ENCODE data around the gene LGALS9. TPM values are rescaled to one million over a fixed set of nuclear protein-coding genes. Genes with fewer than 3 reads are reported as not detected.
A peak's percentile ranks its signal among the peaks of the same experiment; 100 is the strongest.
"Not testable (repeated sequence)": the region's sequence is repeated elsewhere in the genome, so short reads cannot be mapped to it uniquely, and the experiment has no call there.

The LGALS9 gene
- total and polyA plus RNA-seq, 5 donors from 2014 or later: 38.3 to 122 (median 41.0) TPM

DNA sequence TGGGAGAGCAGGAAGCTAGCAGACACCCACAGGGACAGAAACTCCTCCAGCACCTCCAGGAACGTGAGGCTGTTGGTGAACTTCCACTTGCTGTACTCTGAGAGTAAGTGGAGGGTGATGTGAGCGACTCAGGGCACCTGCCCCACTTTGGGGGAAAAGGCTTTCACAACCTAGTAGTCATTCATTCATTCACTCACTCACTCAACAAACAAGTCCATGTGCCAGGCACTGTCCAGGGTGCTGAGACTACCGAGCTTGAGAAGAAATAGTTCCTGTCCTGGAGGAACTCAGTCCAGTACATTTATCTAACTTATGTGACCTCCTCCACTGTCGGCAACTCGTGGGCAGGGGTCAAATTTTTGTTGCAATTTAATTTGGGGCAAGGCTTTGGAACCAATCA lies 26.6 kb downstream of the LGALS9 start:
- Histone ChIP-seq H3K27me3 (ENCODE audit: control insufficient read depth, insufficient read depth, low read length) (no peaks in the 10 kb centered on the region), H3K4me1 (ENCODE audit: control insufficient read depth, insufficient read depth, low read length, poor library complexity, severe bottlenecking) (peaks cover 7% of the 10 kb centered on the region), H3K36me3 (ENCODE audit: control insufficient read depth, insufficient read depth, low read length) (no peaks in the 10 kb centered on the region), H3K9me3 (ENCODE audit: control insufficient read depth in 2 of 2, low read length in 2 of 2) (no peaks in the 10 kb centered on the region), H3K27ac (ENCODE audit: insufficient read depth, low read length, poor library complexity, severe bottlenecking) (no peak overlapping the region), H3K4me3 (ENCODE audit: low read depth, low read length) (no peak overlapping the region)
- ATAC-seq (ENCODE audit: low read depth in 2 of 2) (no peak), DNase-seq (no peak)
- H3K4me3 Mint-ChIP-seq: no peak overlapping the region
- no peaks in the 10 kb centered on the region for H3K9me3 Mint-ChIP-seq
- H3K27ac Mint-ChIP-seq: no peak overlapping the region
- H3K27me3 Mint-ChIP-seq: no peaks in the 10 kb centered on the region
- H3K4me1 Mint-ChIP-seq: peaks cover 0 to 8% (median 4%) of the 10 kb centered on the region in 4 donors
- H3K36me3 Mint-ChIP-seq: no peaks in the 10 kb centered on the region

DNA sequence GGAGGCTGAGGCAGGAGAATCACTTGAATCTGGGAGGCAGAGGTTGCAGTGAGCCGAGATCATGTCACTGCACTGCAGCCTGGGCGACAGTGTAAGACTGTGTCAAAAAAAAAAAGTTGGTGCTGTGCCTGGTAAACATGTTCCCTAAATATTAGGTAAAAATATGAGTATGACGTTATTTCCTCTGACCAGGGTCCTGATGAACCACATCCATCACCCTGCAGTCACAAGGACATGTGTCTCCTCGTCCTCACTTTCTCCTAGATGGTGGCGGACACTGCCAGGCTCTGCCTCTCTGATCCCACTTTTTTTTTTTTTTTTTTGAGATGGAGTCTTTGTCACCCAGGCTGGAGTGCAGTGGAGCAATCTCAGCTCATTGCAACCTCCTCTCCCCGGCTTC lies 28.7 kb downstream of the LGALS9 start:
- Histone ChIP-seq H3K27ac (ENCODE audit: insufficient read depth, low read length, poor library complexity, severe bottlenecking) (no peak overlapping the region), H3K4me1 (ENCODE audit: control insufficient read depth, insufficient read depth, low read length, poor library complexity, severe bottlenecking) (peaks cover 3% of the 10 kb centered on the region), H3K4me3 (ENCODE audit: low read depth, low read length) (no peak overlapping the region), H3K36me3 (ENCODE audit: control insufficient read depth, insufficient read depth, low read length) (no peaks in the 10 kb centered on the region), H3K9me3 (ENCODE audit: control insufficient read depth in 2 of 2, low read length in 2 of 2) (no peaks in the 10 kb centered on the region), H3K27me3 (ENCODE audit: control insufficient read depth, insufficient read depth, low read length) (no peaks in the 10 kb centered on the region)
- Mint-ChIP-seq H3K27ac (no peak overlapping the region), H3K9me3 (no peaks in the 10 kb centered on the region), H3K4me1 (peaks cover 0 to 5% (median 3%) of the 10 kb centered on the region in 4 donors), H3K4me3 (no peak overlapping the region), H3K36me3 (no peaks in the 10 kb centered on the region), H3K27me3 (no peaks in the 10 kb centered on the region)
- DNase-seq: no peak
- ATAC-seq (ENCODE audit: low read depth in 2 of 2): no peak

DNA sequence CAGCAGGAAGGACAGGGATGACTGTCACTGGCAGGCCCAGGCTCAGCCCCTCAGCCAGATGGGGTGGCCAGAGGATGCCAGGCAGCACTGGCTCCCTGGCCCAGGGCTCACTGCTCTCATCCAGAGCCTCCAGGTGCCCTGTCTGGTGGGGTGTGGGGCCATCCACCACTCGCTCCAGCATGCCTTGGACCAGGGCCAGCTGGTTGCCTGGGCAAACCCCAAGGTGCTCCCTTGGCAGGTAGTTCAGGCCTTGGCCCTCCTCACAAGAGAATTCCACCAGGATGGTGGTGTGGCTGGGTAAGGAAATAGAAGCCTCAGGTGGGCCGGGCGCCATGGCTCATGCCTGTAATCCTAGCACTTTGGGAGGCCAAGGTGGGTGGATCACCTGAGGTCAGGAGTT lies 29.4 kb downstream of the LGALS9 start:
- DNase-seq (no peak), ATAC-seq (ENCODE audit: low read depth in 2 of 2) (no peak)
- Histone ChIP-seq H3K9me3 (ENCODE audit: control insufficient read depth in 2 of 2, low read length in 2 of 2) (no peaks in the 10 kb centered on the region), H3K4me3 (ENCODE audit: low read depth, low read length) (no peak overlapping the region), H3K27me3 (ENCODE audit: control insufficient read depth, insufficient read depth, low read length) (no peaks in the 10 kb centered on the region), H3K27ac (ENCODE audit: insufficient read depth, low read length, poor library complexity, severe bottlenecking) (no peak overlapping the region), H3K4me1 (ENCODE audit: control insufficient read depth, insufficient read depth, low read length, poor library complexity, severe bottlenecking) (no peaks in the 10 kb centered on the region), H3K36me3 (ENCODE audit: control insufficient read depth, insufficient read depth, low read length) (no peaks in the 10 kb centered on the region)
- no peaks in the 10 kb centered on the region for H3K36me3 Mint-ChIP-seq
- no peaks in the 10 kb centered on the region for H3K9me3 Mint-ChIP-seq
- no peak overlapping the region for H3K4me3 Mint-ChIP-seq
- peaks cover 0 to 3% (median 0%) of the 10 kb centered on the region in 4 donors for H3K4me1 Mint-ChIP-seq
- H3K27me3 Mint-ChIP-seq: no peaks in the 10 kb centered on the region
- no peak overlapping the region for H3K27ac Mint-ChIP-seq

DNA sequence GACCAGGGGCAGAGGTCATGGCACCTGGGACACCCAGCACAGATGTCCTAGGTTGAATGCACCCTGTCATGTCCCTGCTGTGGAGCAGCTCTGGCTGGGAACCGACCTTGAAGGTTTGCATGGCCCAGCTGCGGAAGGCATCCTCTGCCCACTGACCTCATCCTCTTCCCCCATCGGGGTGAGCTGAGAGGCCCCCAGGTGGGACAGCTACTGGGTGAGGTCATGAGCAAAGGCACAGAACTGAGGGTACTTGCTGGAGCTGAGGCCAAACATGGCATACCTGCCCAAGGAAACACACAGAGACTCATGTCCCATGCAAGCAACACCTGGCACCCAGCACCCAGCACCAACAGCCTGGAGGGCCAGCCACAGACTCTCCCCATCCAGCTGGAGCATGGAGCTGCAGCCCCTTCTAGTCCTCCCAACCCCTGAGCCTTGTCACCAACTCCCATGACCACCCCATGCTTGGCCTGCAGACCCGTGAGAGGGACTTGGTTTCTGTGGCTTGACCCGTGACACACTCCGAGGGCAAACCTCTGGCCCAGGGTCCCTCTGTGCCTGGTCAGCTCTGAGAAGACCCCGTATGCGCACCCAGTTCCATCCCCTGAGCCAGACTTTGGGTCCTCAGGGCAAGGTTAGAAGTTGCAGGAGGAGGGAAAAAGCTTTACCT lies 33.1 kb downstream of the LGALS9 start:
- peak overlapping the region in 1 of 3 donors; percentile 52 for H3K27ac Mint-ChIP-seq
- no peak overlapping the region for H3K4me3 Mint-ChIP-seq
- no peaks in the 10 kb centered on the region for H3K36me3 Mint-ChIP-seq
- no peak for DNase-seq
- Histone ChIP-seq H3K4me1 (ENCODE audit: control insufficient read depth, insufficient read depth, low read length, poor library complexity, severe bottlenecking) (no peaks in the 10 kb centered on the region), H3K27ac (ENCODE audit: insufficient read depth, low read length, poor library complexity, severe bottlenecking) (no peak overlapping the region), H3K4me3 (ENCODE audit: low read depth, low read length) (no peak overlapping the region), H3K27me3 (ENCODE audit: control insufficient read depth, insufficient read depth, low read length) (no peaks in the 10 kb centered on the region), H3K36me3 (ENCODE audit: control insufficient read depth, insufficient read depth, low read length) (no peaks in the 10 kb centered on the region), H3K9me3 (ENCODE audit: control insufficient read depth in 2 of 2, low read length in 2 of 2) (no peaks in the 10 kb centered on the region)
- H3K27me3 Mint-ChIP-seq: no peaks in the 10 kb centered on the region
- H3K4me1 Mint-ChIP-seq: no peaks in the 10 kb centered on the region
- H3K9me3 Mint-ChIP-seq: no peaks in the 10 kb centered on the region
- ATAC-seq (ENCODE audit: low read depth in 2 of 2): no peak

DNA sequence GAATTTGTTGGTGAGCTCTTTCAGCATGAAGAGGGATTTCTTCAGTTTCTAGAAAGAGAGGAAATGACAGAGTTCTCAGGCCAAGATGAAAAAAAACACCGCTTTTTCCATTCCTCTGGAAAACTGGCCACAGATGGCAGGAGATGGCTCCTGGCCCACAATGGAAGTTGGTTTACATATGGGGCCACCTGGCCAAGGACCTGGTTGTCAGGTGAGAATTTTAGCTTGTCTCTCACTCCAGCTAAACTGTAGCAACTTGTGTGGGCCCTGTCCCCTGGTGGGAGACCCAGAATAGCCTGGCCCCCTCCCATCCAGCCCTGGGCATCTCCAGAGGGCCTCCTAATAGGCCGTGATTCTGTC lies 33.6 kb downstream of the LGALS9 start:
- Histone ChIP-seq H3K4me3 (ENCODE audit: low read depth, low read length) (no peak overlapping the region), H3K27ac (ENCODE audit: insufficient read depth, low read length, poor library complexity, severe bottlenecking) (no peak overlapping the region), H3K27me3 (ENCODE audit: control insufficient read depth, insufficient read depth, low read length) (no peaks in the 10 kb centered on the region), H3K4me1 (ENCODE audit: control insufficient read depth, insufficient read depth, low read length, poor library complexity, severe bottlenecking) (no peaks in the 10 kb centered on the region), H3K9me3 (ENCODE audit: control insufficient read depth in 2 of 2, low read length in 2 of 2) (no peaks in the 10 kb centered on the region), H3K36me3 (ENCODE audit: control insufficient read depth, insufficient read depth, low read length) (no peaks in the 10 kb centered on the region)
- H3K27ac Mint-ChIP-seq: no peak overlapping the region
- no peaks in the 10 kb centered on the region for H3K4me1 Mint-ChIP-seq
- no peak overlapping the region for H3K4me3 Mint-ChIP-seq
- H3K27me3 Mint-ChIP-seq: no peaks in the 10 kb centered on the region
- DNase-seq: no peak
- H3K36me3 Mint-ChIP-seq: no peaks in the 10 kb centered on the region
- no peaks in the 10 kb centered on the region for H3K9me3 Mint-ChIP-seq
- ATAC-seq (ENCODE audit: low read depth in 2 of 2): no peak

DNA sequence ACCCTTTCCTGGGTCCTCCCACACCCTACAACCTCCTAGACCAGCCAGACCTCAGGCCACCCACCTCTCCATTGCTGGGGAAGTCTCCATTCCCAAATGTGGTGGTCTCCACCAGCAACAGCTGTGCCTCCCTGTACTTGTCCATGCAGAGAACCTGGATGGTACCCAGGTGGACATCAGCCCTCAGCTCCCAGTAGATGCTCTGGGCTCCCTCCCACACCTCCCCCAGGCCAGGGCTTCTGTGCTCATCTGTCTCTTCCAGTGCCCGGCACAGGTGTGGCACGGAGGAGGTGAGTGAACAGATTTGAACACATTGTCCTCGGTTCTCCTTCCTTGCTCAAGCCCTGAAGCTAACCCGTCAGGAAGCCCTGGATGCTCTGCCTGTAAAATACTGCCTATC lies 34.6 kb downstream of the LGALS9 start:
- Mint-ChIP-seq H3K27me3 (no peaks in the 10 kb centered on the region), H3K36me3 (no peaks in the 10 kb centered on the region), H3K9me3 (no peaks in the 10 kb centered on the region), H3K4me3 (no peak overlapping the region), H3K27ac (no peak overlapping the region), H3K4me1 (no peaks in the 10 kb centered on the region)
- Histone ChIP-seq H3K9me3 (ENCODE audit: control insufficient read depth in 2 of 2, low read length in 2 of 2) (no peaks in the 10 kb centered on the region), H3K4me1 (ENCODE audit: control insufficient read depth, insufficient read depth, low read length, poor library complexity, severe bottlenecking) (no peaks in the 10 kb centered on the region), H3K27ac (ENCODE audit: insufficient read depth, low read length, poor library complexity, severe bottlenecking) (no peak overlapping the region), H3K4me3 (ENCODE audit: low read depth, low read length) (no peak overlapping the region), H3K27me3 (ENCODE audit: control insufficient read depth, insufficient read depth, low read length) (no peaks in the 10 kb centered on the region), H3K36me3 (ENCODE audit: control insufficient read depth, insufficient read depth, low read length) (no peaks in the 10 kb centered on the region)
- ATAC-seq (ENCODE audit: low read depth in 2 of 2): no peak
- DNase-seq: no peak

DNA sequence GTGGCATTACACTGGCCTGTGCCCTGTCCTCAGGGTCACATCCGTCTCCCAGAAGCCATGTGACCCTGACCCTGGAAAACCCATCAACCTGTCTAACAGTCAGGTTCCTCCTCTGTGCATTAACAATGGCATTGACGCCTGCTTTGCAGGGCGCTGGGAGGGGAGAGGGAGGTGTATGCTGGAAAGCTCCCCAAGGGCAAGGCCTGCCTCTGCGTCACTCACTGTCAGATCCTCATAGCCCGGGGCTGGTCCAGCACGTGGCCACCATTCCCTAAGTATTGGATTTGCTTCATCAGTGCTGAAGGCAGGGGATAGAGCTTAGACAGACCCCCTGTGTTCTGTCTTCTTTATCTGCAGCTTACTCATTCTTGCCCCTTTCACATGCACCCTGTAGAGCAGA lies 35.3 kb downstream of the LGALS9 start:
- not testable (repeated sequence) for H3K9me3 ChIP-seq (ENCODE audit: control insufficient read depth in 2 of 2, low read length in 2 of 2); DNase-seq; H3K4me1 Mint-ChIP-seq; H3K4me1 ChIP-seq (ENCODE audit: control insufficient read depth, insufficient read depth, low read length, poor library complexity, severe bottlenecking); H3K36me3 ChIP-seq (ENCODE audit: control insufficient read depth, insufficient read depth, low read length); H3K27me3 Mint-ChIP-seq; ATAC-seq (ENCODE audit: low read depth in 2 of 2); H3K9me3 Mint-ChIP-seq; H3K36me3 Mint-ChIP-seq; H3K27me3 ChIP-seq (ENCODE audit: control insufficient read depth, insufficient read depth, low read length); H3K4me3 Mint-ChIP-seq; H3K4me3 ChIP-seq (ENCODE audit: low read depth, low read length); H3K27ac ChIP-seq (ENCODE audit: insufficient read depth, low read length, poor library complexity, severe bottlenecking)
- H3K27ac Mint-ChIP-seq: peak overlapping the region in 1 of 3 donors; percentile 32

DNA sequence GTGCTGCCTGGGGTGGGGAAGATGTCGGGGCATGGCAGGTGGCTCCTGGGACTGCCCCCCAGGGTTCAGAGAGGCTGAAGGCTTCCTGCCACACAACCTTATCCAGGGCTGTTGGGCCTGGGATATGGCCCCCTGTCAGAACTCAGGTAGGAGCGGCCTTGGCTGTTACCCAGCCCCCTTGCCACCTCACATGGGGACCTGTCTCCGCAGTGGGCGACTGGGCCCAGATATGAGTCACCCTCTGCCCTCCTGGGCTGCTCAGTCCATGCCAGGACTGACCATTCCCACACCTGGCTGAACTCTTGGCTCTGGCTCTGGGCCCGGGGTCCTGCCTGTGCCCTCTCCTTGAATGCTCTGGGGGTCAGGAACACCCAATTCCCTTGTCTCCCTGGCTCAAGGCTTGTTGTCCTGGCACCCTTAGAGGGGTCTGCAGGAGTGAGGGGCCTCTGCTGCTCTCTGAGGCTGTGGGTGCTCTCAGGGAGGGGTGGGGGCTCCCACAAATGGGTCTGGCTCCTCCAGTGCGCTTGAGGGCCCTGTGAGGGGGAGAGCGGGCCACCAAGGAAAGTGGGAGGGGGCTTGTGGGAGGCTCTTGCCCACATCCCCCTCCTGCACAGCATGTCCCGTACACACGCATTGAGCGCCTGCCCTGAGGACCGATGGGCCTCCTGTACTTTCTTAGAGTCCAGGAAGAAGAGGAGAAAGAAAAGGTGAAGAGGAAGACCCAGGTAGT lies 36.0 kb downstream of the LGALS9 start:
- Mint-ChIP-seq H3K27ac (no peak overlapping the region), H3K27me3 (no peaks in the 10 kb centered on the region), H3K4me1 (no peaks in the 10 kb centered on the region), H3K9me3 (no peaks in the 10 kb centered on the region), H3K36me3 (no peaks in the 10 kb centered on the region), H3K4me3 (no peak overlapping the region)
- Histone ChIP-seq H3K9me3 (ENCODE audit: control insufficient read depth in 2 of 2, low read length in 2 of 2) (no peaks in the 10 kb centered on the region), H3K36me3 (ENCODE audit: control insufficient read depth, insufficient read depth, low read length) (no peaks in the 10 kb centered on the region), H3K4me1 (ENCODE audit: control insufficient read depth, insufficient read depth, low read length, poor library complexity, severe bottlenecking) (no peaks in the 10 kb centered on the region), H3K4me3 (ENCODE audit: low read depth, low read length) (no peak overlapping the region), H3K27ac (ENCODE audit: insufficient read depth, low read length, poor library complexity, severe bottlenecking) (no peak overlapping the region), H3K27me3 (ENCODE audit: control insufficient read depth, insufficient read depth, low read length) (no peaks in the 10 kb centered on the region)
- DNase-seq (no peak), ATAC-seq (ENCODE audit: low read depth in 2 of 2) (no peak)

Data from CD4-positive, CD25-positive, alpha-beta regulatory T cell (primary cell).